Mesodermal cell (in vitro differentiated cells): ENCODE results near the gene NRP1.

Experiments
- H3K27ac ChIP-seq: 2 replicates; pipeline ENCODE4 v1.7.0; 2013; ENCODE audit warnings: mild to moderate bottlenecking, low read depth, low read length, moderate library complexity; ENCODE audit not compliant: severe bottlenecking
- H3K36me3 ChIP-seq: 2 replicates; pipeline ENCODE4 v1.7.1; 2013; ENCODE audit warnings: mild to moderate bottlenecking, low read length, moderate library complexity; ENCODE audit not compliant: control insufficient read depth, insufficient read depth
- H3K4me1 ChIP-seq: one replicate; pipeline ENCODE4 v1.7.1; 2013; ENCODE audit warnings: mild to moderate bottlenecking, low read length; ENCODE audit not compliant: insufficient read depth, control insufficient read depth, poor library complexity, severe bottlenecking
- H3K4me3 ChIP-seq: 2 replicates; pipeline ENCODE4 v1.7.0; 2013; ENCODE audit warnings: low read length, control low read depth, mild to moderate bottlenecking; ENCODE audit not compliant: insufficient read depth, poor library complexity, severe bottlenecking; ENCODE audit errors: extremely low read depth
- H3K9me3 ChIP-seq: 2 replicates; pipeline ENCODE4 v1.7.1; 2013; ENCODE audit warnings: mild to moderate bottlenecking, low read length, moderate library complexity; ENCODE audit not compliant: control insufficient read depth
- WGBS, 2 experiments: methylation state at CpG; one replicate each; pipeline ENCODE4 v1.1.5; 2013; ENCODE audit warnings: missing lambda C conversion rate in 2 of 2; ENCODE audit not compliant: insufficient coverage in 2 of 2; 5-methylcytosine and 5-hydroxymethylcytosine counted together

The NRP1 gene

DNA sequence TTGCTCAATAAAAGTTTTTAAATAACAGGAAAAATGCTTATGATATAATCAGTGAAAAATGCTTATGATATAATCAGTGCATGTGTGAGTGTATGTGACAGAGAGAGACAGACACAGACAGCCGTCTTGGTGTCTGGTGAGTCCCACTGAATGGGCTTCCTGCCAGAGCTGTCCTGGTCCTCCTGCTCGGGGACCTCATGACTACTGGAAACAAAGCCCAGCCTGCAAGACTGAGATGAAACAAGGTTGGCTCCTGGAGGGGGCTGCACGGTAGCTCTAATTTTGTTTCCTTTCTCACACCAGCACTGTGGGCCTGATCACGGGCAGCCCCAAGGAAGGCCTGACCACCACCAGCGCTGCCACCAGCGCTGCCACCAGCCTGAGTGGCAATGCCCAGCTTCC lies 57.3 kb downstream of the NRP1 start:
- peaks cover 13% of the 10 kb centered on the region for H3K36me3 ChIP-seq

GRCh38 chr10:33276282-33276923 lies 58.1 kb downstream of the NRP1 start:
- Histone ChIP-seq H3K9me3 (no peaks in the 10 kb centered on the region), H3K4me1 (peaks cover 25% of the 10 kb centered on the region), H3K27ac (no peak overlapping the region), H3K36me3 (peaks cover 13% of the 10 kb centered on the region), H3K4me3 (no peak overlapping the region)
- 92 to 100% methylated on average over 1 of the region's 4 CpGs for WGBS, 2 experiments

More for the DNA sequence above, 57.3 kb downstream of the NRP1 start:
- Histone ChIP-seq H3K4me3 (no peak overlapping the region), H3K27ac (no peak overlapping the region), H3K9me3 (no peaks in the 10 kb centered on the region), H3K4me1 (peaks cover 22% of the 10 kb centered on the region)
- WGBS, 2 experiments: 80 to 90% methylated on average over 4 to 5 of the region's 6 CpGs

DNA sequence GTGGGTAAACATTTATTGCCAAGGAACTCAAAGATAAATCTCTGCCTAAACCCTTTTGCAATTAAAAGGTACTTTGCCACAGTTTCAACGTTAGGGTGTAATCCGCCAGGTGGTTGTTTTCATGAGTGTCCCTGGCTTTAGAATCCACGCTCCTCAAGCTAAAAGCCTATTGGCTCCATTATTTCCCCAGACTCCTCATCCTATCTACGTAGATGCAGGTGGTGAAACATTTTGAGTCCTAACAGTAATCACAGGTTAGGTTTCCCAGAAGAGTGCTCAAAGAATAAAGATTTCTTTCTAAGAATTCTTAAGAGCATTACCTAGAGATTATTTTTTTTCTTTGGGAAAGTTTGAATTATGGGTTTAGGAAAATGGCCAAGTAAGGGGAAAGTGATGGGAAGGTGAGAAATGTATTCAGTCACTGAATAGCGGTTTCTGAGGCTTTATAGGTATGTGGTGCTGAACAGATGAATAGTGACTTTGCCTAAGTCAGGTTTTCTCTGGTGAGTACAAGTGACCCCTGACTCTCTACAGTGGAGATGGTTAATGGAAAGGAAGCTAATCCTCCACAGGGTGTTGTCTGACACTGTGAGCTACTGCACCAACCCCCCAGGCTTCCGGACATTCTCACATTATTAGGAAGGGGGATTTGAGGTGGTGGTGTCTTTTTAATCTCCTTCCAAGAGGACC lies 60.2 kb downstream of the NRP1 start:
- H3K4me3 ChIP-seq: no peak overlapping the region
- WGBS, 2 experiments: 90 to 97% methylated on average over 3 of the region's 6 CpGs

GRCh38 chr10:33273295-33274002 lies 61.0 kb downstream of the NRP1 start:
- H3K4me3 ChIP-seq: no peak overlapping the region
- no peaks in the 10 kb centered on the region for H3K9me3 ChIP-seq
- H3K4me1 ChIP-seq: peaks cover 25% of the 10 kb centered on the region
- no peak overlapping the region for H3K27ac ChIP-seq
- WGBS, 2 experiments: 79 to 80% methylated on average over 15 to 17 of the region's 19 CpGs
- H3K36me3 ChIP-seq: peaks cover 30% of the 10 kb centered on the region

More for the DNA sequence above, 60.2 kb downstream of the NRP1 start:
- Histone ChIP-seq H3K4me1 (peaks cover 25% of the 10 kb centered on the region), H3K36me3 (peaks cover 27% of the 10 kb centered on the region), H3K27ac (no peak overlapping the region), H3K9me3 (no peaks in the 10 kb centered on the region)

- H3K27ac ChIP-seq: peak overlapping the region; percentile 46
- peaks cover 37% of the 10 kb centered on the region for H3K36me3 ChIP-seq
- H3K9me3 ChIP-seq: no peaks in the 10 kb centered on the region
- peaks cover 25% of the 10 kb centered on the region for H3K4me1 ChIP-seq
- 67 to 95% methylated on average over 3 to 5 of the region's 7 CpGs for WGBS, 2 experiments
- H3K4me3 ChIP-seq: no peak overlapping the region
Measured at GRCh38 chr10:33272635-33273034, 61.8 kb downstream of the NRP1 start.

DNA sequence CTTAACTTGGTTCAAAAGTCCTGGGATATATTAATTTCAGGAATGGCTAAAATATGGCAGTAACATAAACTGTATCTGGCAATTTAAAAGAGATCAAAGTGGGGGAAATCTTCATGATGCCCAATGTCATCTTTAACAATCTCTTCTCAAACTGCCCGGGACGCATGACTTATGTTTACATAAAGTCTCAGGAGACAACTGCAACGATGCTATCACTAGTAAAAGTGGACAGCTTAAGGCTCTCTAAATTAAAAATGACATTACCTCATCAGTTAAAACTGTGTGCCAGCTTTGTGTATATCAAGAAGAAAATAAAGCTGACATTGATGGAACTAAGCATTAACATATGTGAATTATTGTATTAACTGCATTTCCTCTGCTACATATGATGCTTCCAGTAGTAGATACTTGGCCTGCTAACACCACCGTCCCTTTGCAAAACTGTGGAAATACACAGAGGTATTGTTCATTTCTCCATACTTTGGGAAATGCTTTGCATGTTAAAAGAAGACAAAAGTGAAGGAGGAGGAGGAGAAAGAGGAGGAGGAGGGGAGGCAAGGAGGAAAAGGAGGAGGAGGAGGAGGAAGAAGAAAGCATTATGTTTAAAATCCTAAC lies 62.4 kb downstream of the NRP1 start:
- Histone ChIP-seq H3K36me3 (peaks cover 40% of the 10 kb centered on the region), H3K27ac (peak overlapping the region; percentile 46), H3K4me1 (peaks cover 21% of the 10 kb centered on the region), H3K9me3 (no peaks in the 10 kb centered on the region), H3K4me3 (no peak overlapping the region)
- WGBS, 2 experiments: 100% methylated on average over 1 of the region's 4 CpGs; no CpG with 5 or more reads in 1 of the 2 experiments

GRCh38 chr10:33270971-33271370 lies 63.5 kb downstream of the NRP1 start:
- H3K36me3 ChIP-seq: peaks cover 50% of the 10 kb centered on the region
- H3K9me3 ChIP-seq: no peaks in the 10 kb centered on the region
- H3K4me3 ChIP-seq: no peak overlapping the region
- peaks cover 17% of the 10 kb centered on the region for H3K4me1 ChIP-seq
- WGBS, 2 experiments: 89 to 100% methylated on average over 1 of the region's 1 CpG
- H3K27ac ChIP-seq: no peak overlapping the region

DNA sequence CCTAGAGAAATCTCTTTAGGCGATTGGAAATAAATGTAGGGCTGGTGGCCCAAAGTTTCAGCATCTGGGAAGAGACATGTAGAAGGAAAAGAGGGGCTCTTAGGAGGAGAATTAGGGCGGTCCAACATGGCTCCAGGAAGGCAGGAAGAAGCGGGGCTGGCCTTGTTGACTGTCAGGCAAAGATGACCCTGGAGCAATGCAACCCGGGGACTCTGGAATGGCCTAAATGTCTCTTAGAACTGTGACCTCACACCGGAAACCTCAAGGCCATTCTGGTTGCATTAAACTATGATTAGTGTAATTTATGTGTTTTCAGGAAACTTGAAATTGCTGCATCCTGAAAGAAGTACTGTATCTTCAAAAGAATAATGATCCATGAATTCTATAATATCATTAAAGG lies 66.8 kb downstream of the NRP1 start:
- 95 to 97% methylated on average over 4 to 5 of the region's 5 CpGs for WGBS, 2 experiments
- Histone ChIP-seq H3K4me3 (no peak overlapping the region), H3K36me3 (peaks cover 78% of the 10 kb centered on the region), H3K4me1 (peaks cover 15% of the 10 kb centered on the region), H3K9me3 (no peaks in the 10 kb centered on the region), H3K27ac (no peak overlapping the region)

- WGBS, 2 experiments: 100% methylated on average over 1 of the region's 4 CpGs; no CpG with 5 or more reads in 1 of the 2 experiments
- no peaks in the 10 kb centered on the region for H3K9me3 ChIP-seq
- no peak overlapping the region for H3K4me3 ChIP-seq
- H3K4me1 ChIP-seq: peaks cover 7% of the 10 kb centered on the region
- H3K36me3 ChIP-seq: peaks cover 90% of the 10 kb centered on the region
- H3K27ac ChIP-seq: no peak overlapping the region
Measured at GRCh38 chr10:33265621-33266020, 68.8 kb downstream of the NRP1 start.

DNA sequence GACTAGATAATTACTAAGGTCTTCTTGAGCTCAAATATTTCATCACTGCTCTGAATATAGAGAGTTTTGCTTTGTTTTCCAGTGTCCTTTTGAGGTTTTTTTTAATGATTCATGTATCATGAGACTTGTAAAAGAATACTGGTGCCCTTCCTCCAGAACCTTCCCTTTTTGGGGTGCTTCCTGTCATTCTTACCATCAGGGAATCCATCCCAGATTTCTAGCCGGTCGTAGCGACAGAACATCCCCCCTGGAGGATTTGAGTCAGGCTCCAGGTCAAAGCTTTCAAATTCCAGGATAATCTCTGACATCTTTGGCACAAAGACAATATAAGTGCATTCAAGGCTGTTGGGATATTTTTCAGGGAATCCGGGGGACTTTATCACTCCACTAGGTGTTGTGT lies 71.0 kb downstream of the NRP1 start:
- H3K4me1 ChIP-seq: peaks cover 26% of the 10 kb centered on the region
- WGBS, 2 experiments: 95 to 100% methylated on average over 3 of the region's 4 CpGs
- H3K9me3 ChIP-seq: no peaks in the 10 kb centered on the region
- H3K27ac ChIP-seq: no peak overlapping the region
- H3K4me3 ChIP-seq: no peak overlapping the region
- H3K36me3 ChIP-seq: peaks cover 85% of the 10 kb centered on the region
